GM21360 (cell line): Measurements from ENCODE around the gene ITGB5.
"Not testable (repeated sequence)": the region's sequence is repeated elsewhere in the genome, so short reads cannot be mapped to it uniquely, and the experiment has no call there.

Experiments used
- ATAC-seq: cut with Tn5 transposase; IDR thresholded peaks from one replicate; pipeline ENCODE4 v1.9.1; 2021; ENCODE audit warnings: mild to moderate bottlenecking, moderate library complexity; ENCODE audit not compliant: unreplicated experiment

Gene ITGB5

GRCh38 chr3:124759666-124760401 lies 127.3 kb downstream of the ITGB5 start:
- ATAC-seq, result no peak

- no peak for ATAC-seq
Measured at GRCh38 chr3:124758851-124759635, 128.1 kb downstream of the ITGB5 start.

GRCh38 chr3:124757926-124758325 lies 129.2 kb downstream of the ITGB5 start:
- not testable (repeated sequence) for ATAC-seq

- no peak for ATAC-seq
Measured at GRCh38 chr3:124752051-124752450, 135.1 kb downstream of the ITGB5 start.

GRCh38 chr3:124751501-124751900 lies 135.7 kb downstream of the ITGB5 start:
- ATAC-seq, result no peak

GRCh38 chr3:124749877-124750276 lies 137.3 kb downstream of the ITGB5 start:
- not testable (repeated sequence) for ATAC-seq

GRCh38 chr3:124748560-124749198 lies 138.5 kb downstream of the ITGB5 start:
- no peak for ATAC-seq

- ATAC-seq, result no peak
Measured at GRCh38 chr3:124747111-124747981, 139.8 kb downstream of the ITGB5 start.

- no peak for ATAC-seq
Measured at GRCh38 chr3:124745756-124746155, 141.4 kb downstream of the ITGB5 start.

- no peak for ATAC-seq
Measured at GRCh38 chr3:124741027-124741426, 146.1 kb downstream of the ITGB5 start.

GRCh38 chr3:124731760-124732159 lies 155.4 kb downstream of the ITGB5 start:
- no peak for ATAC-seq

GRCh38 chr3:124730941-124731297 lies 156.2 kb downstream of the ITGB5 start:
- no peak for ATAC-seq

- peak; percentile 98 for ATAC-seq
Measured at GRCh38 chr3:124730129-124730940, 156.8 kb downstream of the ITGB5 start, which contains the start of gene UMPS. Gene UMPS, plus strand, starts transcription at chr3:124730452. Its CDS starts 20 bp downstream, at chr3:124730472.

- ATAC-seq, result no peak
Measured at GRCh38 chr3:124722589-124722988, 164.6 kb downstream of the ITGB5 start.

- no peak for ATAC-seq
Measured at GRCh38 chr3:124714223-124714853, 172.8 kb downstream of the ITGB5 start.
